ENCODE measurements around the gene NDUFS7. TPM values are rescaled to one million over a fixed set of nuclear protein-coding genes. Genes with fewer than 3 reads are reported as not detected.
"Not testable (repeated sequence)": the region's sequence is repeated elsewhere in the genome, so short reads cannot be mapped to it uniquely, and the experiment has no call there.

Gene NDUFS7
- total RNA-seq, 1 experiment from 2014 or later = 123 TPM

DNA sequence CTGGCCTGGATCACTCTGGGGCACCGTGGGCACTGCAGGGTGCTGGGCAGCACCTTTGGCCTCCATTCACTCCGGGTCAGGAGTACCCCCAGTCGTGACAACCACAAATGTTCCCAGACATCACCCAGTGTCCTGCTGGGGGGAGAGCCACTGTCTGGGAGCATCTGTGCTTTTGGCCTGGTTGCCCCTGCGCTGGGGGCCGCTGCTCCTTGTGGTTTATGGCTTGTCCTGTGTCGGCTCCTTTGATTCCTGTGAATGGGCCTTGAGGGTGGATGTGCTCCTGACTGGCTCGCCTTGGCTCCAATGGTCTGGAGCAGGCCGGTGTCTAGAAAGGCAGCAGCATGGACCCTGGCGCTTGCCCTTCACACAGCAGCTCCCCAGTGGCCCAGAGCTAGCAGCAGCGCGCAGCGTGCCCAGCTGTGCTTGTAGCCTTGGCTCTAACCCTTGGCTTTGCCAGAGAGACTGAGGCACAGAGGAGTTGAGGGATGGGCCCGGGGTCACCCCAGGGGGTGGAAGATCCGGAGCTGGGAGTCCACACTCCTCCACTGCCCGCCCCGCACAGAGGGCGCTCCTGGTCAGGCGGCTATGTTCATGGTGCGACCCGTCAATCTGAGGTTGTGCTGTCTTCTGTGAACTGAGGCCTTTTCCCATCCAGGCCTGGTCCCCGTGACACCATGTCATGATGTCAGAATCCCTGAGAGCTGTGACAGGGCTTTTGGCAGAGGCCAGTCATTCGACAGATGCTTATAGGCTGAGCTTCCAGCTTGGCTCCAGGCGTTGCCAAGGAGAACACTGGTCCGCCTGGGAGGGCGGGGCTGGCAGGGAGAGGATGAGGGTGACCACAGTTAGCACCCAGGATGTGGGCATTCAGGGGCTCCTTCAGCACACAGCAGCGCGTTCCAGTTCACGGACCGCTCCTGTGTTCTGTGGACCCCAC is 27.8 kb downstream of the NDUFS7 start:
- in situ Hi-C loops (cut with HindIII; ENCODE audit: low sequenced_read_pairs) = no loop called here
- peak; percentile 87 for DNase-seq (ENCODE audit: low spot score)

DNA sequence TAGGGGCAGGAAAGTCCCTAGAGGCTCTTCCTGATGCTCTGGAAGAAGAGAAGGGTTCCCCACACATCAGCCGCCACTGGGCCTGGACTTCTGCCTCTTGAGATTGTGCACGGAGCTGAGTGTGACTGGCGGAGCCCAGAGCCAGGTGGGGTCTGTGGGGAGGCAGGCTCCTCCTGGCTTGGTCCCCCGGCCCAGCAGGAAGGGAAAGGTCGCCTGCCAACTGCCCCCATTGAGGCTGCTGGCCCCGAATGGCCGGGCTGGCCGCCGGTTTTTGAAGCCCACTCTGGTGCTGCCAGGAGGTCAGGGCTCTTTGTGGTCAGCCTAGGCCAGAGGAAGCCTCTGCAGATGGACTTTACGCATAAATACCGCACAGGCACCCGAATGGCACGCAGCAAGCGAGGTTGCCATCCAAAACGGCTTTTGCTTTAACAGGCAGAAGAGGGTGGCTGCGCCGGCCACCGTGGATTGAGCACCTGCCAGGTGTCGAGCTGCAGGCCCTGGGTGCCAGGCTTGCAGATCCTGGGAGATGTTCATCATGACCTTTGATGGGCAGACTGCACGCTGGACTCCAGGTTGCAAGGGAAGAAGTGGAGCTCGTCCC is 28.7 kb downstream of the NDUFS7 start:
- DNase-seq (ENCODE audit: low spot score) = peak; percentile 53
- in situ Hi-C loops (cut with HindIII; ENCODE audit: low sequenced_read_pairs) = no loop called here

DNA sequence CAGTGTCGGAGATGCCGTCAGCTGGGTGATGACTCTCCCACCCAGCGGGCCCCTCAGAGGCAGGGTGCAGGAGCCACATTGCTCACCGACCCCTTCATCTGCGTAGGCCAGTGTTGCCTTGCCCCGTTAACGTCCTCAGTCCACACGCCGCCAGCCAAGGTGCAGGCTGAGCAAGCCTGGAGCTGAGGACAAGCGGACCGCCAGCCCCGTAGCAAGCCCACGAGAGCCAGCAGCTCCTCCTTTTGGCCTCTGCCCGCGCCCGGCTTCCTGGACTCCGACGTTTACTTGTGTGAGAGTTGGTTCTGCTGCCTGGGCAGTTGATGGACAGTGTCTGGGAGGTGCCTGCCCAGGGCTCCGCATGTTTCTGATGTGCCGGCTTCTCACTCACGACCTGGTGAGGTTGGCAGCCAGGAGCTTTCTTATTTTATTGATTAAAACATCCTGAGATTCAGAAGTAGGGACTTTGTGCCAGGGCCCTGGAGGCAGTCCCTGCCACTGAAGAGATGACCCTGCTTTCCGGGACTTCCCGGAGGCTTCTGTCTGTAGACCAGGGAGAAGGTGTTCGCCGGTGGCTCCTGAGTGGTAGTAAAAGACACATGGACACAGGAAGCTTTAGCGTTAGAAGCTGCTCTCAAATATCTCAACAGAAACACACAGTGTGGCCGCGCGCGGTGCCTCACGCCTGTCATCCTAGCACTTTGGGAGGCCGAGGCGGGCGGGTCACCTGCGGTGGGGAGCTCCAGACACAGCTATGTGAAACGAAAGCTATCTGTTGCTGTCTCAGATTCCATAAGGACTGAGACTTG is 29.5 kb downstream of the NDUFS7 start:
- in situ Hi-C loops (cut with HindIII; ENCODE audit: low sequenced_read_pairs) = no loop called here
- peak; percentile 55 for DNase-seq (ENCODE audit: low spot score)

DNA sequence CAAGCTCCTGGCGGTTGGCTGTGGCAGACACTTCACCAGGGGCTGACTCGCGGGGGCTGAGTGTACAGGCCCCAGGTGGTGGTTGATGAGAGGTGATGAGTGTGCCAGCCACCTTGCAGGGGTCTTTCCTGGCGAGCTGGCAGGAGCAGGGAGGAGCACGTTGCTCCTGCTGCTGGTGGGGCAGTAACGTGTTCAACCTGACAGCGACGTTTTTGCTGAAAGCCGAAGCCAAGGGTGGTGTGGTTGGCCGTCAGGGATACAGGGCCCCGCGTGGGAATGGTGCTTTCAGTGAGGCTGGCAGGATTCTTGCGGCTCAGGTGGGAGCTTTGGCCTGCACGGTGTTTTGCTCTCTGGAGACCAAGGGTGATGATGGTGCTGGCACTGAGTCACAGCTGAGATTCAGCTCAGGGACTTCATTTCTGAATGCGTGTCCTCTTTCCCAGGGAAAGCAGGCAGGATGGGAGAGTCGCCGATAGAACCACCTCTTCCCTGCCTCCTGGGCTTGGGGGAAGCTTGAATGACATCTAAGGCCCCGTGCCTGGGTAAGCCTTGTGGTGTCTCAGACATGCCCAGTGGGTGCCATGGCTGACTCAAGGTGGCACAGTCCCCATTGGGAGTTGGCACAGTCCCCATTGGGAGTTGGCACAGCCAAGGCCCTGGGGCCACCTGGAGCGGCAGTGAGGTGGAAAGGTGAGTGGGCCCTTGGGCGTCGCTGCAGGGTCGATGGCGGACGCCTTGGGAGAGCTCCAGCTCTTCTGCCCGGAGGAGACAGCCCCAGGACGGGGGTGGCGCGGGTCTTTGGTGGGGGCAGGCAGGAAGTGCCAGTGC is 32.5 kb downstream of the NDUFS7 start:
- in situ Hi-C loops (cut with HindIII; ENCODE audit: low sequenced_read_pairs) = no loop called here
- no peak for DNase-seq (ENCODE audit: low spot score)

DNA sequence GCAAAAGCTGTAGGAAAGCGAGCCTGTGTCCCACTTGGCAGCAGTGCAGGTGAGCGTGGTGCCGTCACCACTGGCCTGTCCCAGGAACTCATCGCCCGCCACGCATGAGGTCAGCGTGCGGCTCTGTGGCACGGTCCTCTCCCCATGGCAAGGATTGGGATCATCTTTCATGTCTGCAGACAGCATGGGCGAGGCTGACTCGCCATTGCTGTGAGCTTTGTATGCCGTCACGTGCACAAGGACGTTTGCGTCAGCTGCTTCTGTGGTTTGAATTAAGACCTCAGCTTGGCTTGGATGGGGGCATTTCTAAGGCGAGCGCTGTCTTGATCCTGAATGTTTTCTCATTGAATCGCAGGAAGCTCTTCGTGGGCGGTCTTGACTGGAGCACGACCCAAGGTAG is 33.4 kb downstream of the NDUFS7 start:
- in situ Hi-C loops (cut with HindIII; ENCODE audit: low sequenced_read_pairs) = no loop called here
- DNase-seq (ENCODE audit: low spot score) = peak; percentile 60

DNA sequence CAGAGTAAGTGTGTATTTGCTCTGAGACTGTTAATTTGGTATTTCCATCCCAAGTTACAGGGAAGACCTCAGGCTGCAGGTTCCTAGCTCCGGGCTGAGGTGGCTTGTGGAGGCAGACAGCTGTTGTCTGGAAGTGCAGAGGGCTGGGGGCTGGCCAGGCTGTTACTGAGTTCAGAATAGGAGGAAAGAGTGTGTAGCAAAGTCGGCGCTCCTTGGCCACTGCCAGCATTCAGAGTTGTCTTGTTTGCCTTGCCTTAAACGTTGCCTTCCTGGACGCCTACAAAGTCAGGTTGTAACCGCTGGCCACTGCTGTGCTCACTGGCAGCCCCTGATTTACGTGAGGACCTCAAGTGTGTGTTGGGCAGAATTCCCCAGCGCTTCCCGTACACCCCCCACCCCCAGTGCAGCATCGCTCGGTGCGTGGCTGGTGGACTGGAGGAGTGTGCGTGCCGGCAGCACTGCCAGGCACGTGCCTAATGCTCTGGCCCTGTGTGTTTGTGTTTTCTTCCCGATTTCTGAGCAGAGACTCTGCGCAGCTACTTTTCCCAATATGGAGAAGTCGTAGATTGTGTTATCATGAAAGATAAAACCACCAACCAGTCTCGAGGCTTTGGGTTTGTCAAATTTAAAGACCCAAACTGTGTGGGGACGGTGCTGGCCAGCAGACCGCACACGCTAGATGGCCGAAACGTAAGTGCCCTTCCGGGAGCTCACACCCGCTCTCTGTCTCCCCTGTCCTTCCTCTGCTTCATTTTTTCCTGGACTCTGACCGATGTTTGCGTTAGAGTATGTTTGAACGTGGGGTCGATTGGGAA is 34.2 kb downstream of the NDUFS7 start:
- in situ Hi-C loops (cut with HindIII; ENCODE audit: low sequenced_read_pairs) = no loop called here
- DNase-seq (ENCODE audit: low spot score) = peak; percentile 52

DNA sequence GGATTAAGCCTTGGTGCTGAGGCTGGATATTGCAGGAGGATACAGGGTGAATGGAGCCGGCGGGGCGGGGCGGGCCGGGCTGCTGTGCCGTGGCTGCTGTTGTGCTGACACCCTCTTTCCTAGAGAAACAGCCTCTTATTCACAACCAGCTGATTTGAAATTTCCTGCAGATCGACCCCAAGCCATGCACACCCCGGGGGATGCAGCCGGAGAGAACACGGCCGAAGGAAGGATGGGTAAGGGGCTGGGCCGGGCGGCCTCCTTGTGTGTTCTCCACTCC is 34.7 kb downstream of the NDUFS7 start:
- DNase-seq (ENCODE audit: low spot score) = no peak
- in situ Hi-C loops (cut with HindIII; ENCODE audit: low sequenced_read_pairs) = no loop called here

DNA sequence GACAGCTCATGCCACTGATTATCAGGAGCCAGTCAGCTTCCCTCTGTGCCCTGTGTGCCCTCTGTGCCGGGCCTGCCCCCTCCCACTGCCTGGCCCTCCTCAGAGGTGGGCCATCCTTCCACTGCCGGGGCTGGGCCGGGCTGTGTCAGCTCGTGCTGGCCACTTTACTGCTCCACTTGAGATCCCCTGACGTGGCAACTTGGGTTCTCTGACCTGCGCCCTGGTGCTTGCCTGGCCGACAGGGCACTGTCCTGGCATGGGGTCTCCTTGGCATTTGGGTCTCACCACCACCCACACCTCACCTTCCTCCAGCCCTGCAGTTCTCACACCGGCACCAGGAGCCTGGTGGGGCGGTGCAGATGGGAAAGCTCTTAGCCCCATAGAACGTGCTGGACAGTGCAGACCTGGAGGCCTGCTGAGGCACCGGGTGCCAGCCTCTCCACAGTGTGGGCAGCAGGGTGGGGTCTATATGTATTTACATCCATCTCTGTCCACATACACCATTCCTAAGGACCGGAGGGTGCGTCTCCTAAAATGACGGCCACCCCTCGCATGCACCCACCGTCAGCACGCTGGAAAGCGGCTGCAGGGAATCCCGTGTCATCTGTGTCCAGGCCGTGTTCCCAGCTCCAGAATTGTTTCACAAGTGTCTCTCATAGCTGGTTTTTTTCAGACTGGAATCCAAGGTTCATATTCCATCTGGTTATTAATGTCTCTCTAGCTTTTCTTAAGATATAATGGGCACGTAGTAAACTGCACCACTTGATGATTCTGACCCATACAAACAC is 35.4 kb downstream of the NDUFS7 start:
- DNase-seq (ENCODE audit: low spot score) = no peak
- in situ Hi-C loops (cut with HindIII; ENCODE audit: low sequenced_read_pairs) = no loop called here

DNA sequence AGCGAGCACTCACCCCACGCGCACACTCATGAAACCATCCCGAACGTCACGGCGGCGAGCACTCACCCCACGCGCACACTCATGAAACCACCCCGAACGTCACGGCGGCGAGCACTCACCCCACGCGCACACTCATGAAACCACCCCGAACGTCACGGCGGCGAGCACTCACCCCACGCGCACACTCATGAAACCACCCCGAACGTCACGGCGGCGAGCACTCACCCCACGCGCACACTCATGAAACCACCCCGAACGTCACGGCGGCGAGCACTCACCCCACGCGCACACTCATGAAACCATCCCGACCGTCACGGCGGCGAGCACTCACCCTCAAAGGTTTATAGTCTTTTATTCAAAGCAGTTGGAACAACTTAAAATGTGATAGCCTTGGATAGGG is 36.4 kb downstream of the NDUFS7 start:
- in situ Hi-C loops (cut with HindIII; ENCODE audit: low sequenced_read_pairs) = not testable (repeated sequence)

DNA sequence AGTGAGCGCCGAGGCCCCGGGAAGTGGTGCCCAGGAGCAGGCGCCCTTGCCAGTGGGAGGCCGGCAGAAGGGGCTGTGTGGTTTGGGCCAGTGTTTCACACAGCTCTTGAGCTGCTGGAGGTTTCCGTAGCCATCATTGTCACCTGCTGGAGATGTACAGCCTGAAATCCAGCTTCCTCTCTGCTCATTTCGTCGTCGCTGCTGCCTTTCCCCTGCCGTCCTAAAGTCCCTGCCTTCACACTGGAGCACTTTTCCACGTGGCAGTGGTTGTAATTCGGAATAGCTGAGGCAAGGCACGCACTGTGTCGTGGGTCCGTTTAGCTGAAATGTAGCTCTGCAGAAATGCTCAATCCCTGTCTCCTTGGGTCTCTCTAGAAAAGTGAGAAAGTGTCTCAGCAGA is 36.9 kb downstream of the NDUFS7 start:
- DNase-seq (ENCODE audit: low spot score) = no peak

More for the DNA sequence above, 36.4 kb downstream of the NDUFS7 start:
- DNase-seq (ENCODE audit: low spot score) = not testable (repeated sequence)

DNA sequence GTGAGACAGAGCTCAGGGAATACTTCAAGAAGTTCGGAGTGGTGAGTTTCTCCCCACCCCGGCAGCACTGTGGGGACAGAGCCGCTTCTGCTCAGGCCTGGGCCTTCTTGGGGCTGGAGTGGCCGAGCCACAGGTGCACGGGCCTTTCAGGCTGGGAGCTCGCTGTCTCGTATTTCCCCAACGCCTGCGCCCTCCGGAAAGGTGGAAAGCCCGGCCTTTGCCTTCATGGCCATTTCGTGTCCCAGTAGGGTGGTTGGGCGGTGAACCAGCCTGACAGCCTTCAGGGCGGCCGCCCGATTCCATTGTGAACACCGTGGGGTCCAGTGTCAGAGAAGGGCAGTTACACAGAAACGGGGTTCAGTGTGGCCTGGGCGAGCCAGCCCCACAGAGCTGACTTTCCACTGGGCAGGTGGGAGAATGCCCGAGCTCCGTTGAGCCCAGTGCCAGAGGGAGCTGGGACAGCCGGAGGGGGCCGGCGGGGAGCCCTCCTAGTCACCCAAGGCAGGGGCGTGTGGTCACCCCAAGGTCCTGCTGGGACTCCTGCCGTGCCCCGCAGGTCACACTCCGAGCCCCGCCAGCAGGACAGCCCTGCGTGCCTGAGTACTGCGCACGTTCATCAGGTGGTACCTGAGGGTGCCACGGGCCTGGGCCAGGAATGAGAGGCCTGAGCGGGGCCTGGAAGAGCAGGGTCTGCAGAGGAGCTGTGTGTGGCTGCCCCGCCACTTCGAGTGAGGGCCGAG is 37.7 kb downstream of the NDUFS7 start:
- in situ Hi-C loops (cut with HindIII; ENCODE audit: low sequenced_read_pairs) = no loop called here
- DNase-seq (ENCODE audit: low spot score) = no peak

More for the DNA sequence above, 36.9 kb downstream of the NDUFS7 start:
- in situ Hi-C loops (cut with HindIII; ENCODE audit: low sequenced_read_pairs) = no loop called here

DNA sequence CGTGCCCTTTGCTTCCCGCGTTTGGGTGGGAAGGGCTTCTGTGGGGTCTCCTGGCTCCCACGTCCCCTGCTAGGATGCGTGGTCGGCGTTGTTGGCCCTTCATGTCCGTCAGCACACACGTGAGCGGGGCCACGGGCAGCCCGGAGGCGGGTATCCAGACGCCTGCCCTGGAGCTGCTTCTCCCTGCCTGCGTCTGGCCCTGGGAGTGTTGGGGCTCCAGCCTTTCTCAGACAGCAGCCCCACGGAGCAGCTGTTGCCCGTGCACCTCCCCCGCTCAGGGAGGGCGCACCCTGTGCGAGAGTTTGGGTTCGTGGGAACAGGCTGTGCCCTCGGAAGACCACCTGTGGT is 38.2 kb downstream of the NDUFS7 start:
- DNase-seq (ENCODE audit: low spot score) = no peak
- in situ Hi-C loops (cut with HindIII; ENCODE audit: low sequenced_read_pairs) = no loop called here

DNA sequence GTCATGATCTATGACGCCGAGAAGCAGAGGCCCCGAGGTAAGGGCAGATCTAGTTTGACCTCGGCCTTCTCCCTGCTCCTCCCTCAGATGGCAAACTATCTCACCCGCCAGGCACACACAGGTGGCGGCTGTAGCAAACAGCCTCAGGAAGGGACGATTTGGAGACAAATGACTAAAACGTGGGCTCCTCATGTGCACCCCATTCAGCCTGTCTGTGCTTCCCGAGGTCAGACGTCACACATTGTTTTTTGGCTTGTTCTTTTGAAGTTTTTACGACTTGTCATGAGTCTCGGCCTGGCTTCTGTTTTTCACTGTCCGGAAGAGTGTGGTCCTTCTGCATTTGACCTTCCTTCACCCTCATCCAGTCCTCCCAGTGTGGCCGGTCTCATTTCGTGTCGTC is 38.7 kb downstream of the NDUFS7 start:
- DNase-seq (ENCODE audit: low spot score) = no peak
- in situ Hi-C loops (cut with HindIII; ENCODE audit: low sequenced_read_pairs) = no loop called here

DNA sequence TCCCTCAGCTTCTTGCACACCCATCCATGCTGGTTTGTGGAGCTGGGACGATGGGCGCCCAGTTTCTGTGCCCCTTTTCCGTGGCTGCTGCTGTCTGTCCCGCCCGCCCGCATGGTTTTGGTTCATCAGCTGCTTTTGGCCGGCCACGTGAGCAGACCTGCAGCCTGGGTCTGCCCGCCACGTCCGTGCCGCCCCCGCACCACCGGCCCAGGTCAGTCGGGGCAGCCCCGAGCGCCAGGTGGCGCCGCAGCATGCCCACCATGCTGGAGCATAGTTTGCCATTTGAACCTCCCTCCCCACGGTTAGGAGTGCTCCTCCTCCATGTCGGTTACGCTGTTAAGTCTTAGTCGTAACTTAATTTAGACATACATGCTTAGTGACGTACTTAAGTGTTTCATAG is 39.2 kb downstream of the NDUFS7 start:
- no peak for DNase-seq (ENCODE audit: low spot score)
- in situ Hi-C loops (cut with HindIII; ENCODE audit: low sequenced_read_pairs) = no loop called here

DNA sequence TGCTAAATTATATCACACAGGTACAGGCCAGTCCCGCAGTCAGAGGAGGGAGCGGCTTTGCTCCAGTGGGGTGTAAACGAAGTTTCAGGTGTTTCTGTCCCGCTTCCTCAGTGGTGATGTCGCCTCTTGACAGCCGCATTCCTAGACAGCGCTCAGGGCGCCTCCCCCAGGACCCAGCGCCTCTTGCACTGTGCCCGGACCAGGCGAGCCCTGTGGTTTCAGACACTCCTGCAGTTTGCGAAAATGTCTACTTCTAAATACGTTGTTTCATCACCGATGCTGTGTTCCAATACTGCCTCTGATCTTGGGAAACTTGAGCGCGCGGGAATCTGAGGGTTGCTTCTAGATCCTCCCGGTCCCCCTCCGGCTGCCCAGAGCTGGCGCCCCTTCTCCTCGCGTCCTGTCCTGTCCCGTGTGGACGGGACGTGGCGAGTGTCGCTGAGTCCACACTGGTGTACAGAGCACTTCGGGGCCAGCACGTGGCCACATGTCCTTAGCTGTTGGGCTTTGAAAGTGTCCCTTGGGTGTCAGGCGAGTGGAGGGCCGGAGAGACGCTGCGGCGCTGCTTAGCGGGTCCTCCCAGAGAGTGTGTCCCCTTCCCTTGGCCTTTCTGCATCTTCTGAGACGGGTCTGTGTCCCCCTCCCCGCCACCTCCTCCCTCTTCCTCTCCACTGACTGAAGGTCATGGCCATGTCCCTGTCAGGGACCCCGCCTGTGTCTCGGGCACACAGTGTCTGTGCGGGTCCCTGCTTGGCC is 39.9 kb downstream of the NDUFS7 start:
- in situ Hi-C loops (cut with HindIII; ENCODE audit: low sequenced_read_pairs) = no loop called here
- DNase-seq (ENCODE audit: low spot score) = no peak

DNA sequence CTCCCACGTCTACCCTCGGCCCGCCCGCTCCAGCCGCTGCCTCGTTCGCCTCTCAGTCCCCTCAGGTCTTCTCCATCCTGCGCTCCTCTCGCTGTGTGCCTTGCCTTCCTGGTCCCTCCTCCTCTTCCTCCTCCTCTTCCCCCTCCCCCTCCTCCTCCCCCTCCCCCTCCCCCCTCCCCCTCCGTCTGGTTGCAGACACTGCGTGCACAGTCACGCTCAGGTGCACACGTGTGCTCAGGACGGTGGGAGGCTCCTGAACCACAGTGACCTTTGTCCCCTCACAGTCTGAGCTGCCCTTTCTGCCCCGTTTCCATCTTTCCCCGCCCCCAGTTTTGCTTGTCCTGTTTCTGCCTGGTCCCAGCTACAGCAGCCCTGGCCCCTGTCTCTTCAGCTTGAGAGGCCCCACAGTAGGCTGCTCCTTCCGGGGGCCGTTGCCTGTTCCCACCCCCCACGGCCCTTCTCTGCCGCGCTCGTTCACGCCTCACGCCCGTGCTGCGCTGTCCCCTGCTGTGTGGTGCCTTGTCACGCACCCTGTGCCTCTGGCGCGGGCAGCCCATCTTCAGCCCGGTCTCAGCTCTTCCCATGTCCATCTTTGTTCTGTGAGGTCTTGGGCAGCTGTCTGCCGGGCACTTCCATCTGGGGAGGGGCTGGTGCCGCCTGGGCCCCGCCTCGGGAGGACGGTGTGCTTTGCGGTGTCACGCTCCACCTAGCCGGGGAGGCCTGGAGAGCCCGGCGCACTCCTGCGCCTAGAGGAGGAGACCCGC is 40.7 kb downstream of the NDUFS7 start:
- no peak for DNase-seq (ENCODE audit: low spot score)
- in situ Hi-C loops (cut with HindIII; ENCODE audit: low sequenced_read_pairs) = no loop called here

Data from G401 (cell line).